GM21717 (cell line): ENCODE data around the gene REPS2.

ENCODE experiments used
- ATAC-seq: cut with Tn5 transposase; IDR thresholded peaks from one replicate; pipeline ENCODE4 v1.9.1; 2021; ENCODE audit warnings: mild to moderate bottlenecking, moderate library complexity; ENCODE audit not compliant: unreplicated experiment

REPS2 gene

GRCh38 chrX:17192106-17192505, 245.6 kb downstream of the REPS2 start:
- no peak for ATAC-seq
